IMR-90 (cell line): ENCODE data around the gene FAM151B. TPM values are rescaled to one million over a fixed set of nuclear protein-coding genes. Genes with fewer than 3 reads are reported as not detected.

ENCODE experiments used
- ATAC-seq: fragments of 200-7000 bp; cut with Tn5 transposase; 2 replicates; pipeline ENCODE4 v1.9.1; 2020; ENCODE audit warnings: low read depth, mild to moderate bottlenecking, moderate library complexity
- BruUV-seq: library from RNA; stranded (reverse); fragments of 400-500 nt; replicated peaks from 2 replicates; lab custom pipeline; 2021; lab: Mats Ljungman, UMichigan
- CTCF ChIA-PET: fragments of 300-600 bp; formaldehyde crosslinking; extraction: SDS; loops from one replicate; lab custom pipeline; 2021; ENCODE audit warnings: antibody characterized with exemption; lab: Yijun Ruan, JAX
- POLR2A ChIA-PET: fragments of 300-600 bp; sonication (Branson Sonifier 250); formaldehyde crosslinking; loops from one replicate; lab custom pipeline; 2022; ENCODE audit warnings: antibody characterized with exemption; ENCODE audit not compliant: unreplicated experiment; lab: Charles Lee
- DNase-seq: peaks from one replicate; pipeline ENCODE4 v3.0.0; 2013
- H2AFZ ChIP-seq: replicated peaks from 2 replicates; pipeline ENCODE3; 2013; ENCODE audit warnings: low read length, mild to moderate bottlenecking; ENCODE audit not compliant: poor library complexity
- H2AK5ac ChIP-seq: 2 replicates; pipeline ENCODE4 v1.6.1; 2013; ENCODE audit warnings: low read depth, low read length, inconsistent platforms
- H2AK9ac ChIP-seq: replicated peaks from 2 replicates; pipeline ENCODE3; 2013; ENCODE audit warnings: mild to moderate bottlenecking, low read depth, low read length, moderate library complexity; ENCODE audit not compliant: poor library complexity
- H2BK120ac ChIP-seq: 2 replicates; pipeline ENCODE4 v1.6.1; 2013; ENCODE audit warnings: low read depth, low read length, inconsistent platforms
- H2BK15ac ChIP-seq: 3 replicates; pipeline ENCODE4 v1.6.1; 2013; ENCODE audit warnings: low read depth, low read length, inconsistent platforms
- H2BK20ac ChIP-seq: 2 replicates; pipeline ENCODE4 v1.6.1; 2013; ENCODE audit warnings: low read depth, mild to moderate bottlenecking, inconsistent platforms, low read length, moderate library complexity
- H2BK5ac ChIP-seq: 2 replicates; pipeline ENCODE4 v1.6.1; 2013; ENCODE audit warnings: mild to moderate bottlenecking, low read depth, low read length, inconsistent platforms; ENCODE audit not compliant: poor library complexity, severe bottlenecking
- H3K14ac ChIP-seq: replicated peaks from 2 replicates; pipeline ENCODE4 v1.6.1; 2013; ENCODE audit warnings: low read depth, low read length, inconsistent platforms
- H3K18ac ChIP-seq: 2 replicates; pipeline ENCODE4 v1.6.1; 2013; ENCODE audit warnings: low read depth, low read length, control low read depth
- H3K23ac ChIP-seq: 2 replicates; pipeline ENCODE4 v1.6.1; 2013; ENCODE audit warnings: low read depth, low read length, inconsistent platforms
- H3K27ac ChIP-seq: 2 replicates; pipeline ENCODE4 v1.5.1; 2013; ENCODE audit warnings: mild to moderate bottlenecking, control low read depth, low read length; ENCODE audit not compliant: insufficient read depth
- H3K27me3 ChIP-seq: 2 replicates; pipeline ENCODE4 v1.6.1; 2013; ENCODE audit warnings: low read length; ENCODE audit not compliant: control insufficient read depth, insufficient read depth
- H3K36me3 ChIP-seq: 2 replicates; pipeline ENCODE4 v1.6.1; 2013; ENCODE audit warnings: low read length, mixed read lengths; ENCODE audit not compliant: control insufficient read depth, insufficient read depth
- H3K4ac ChIP-seq: 2 replicates; pipeline ENCODE4 v1.6.1; 2013; ENCODE audit warnings: low read depth, low read length, inconsistent platforms
- H3K4me1 ChIP-seq: 2 replicates; pipeline ENCODE4 v1.6.1; 2013; ENCODE audit warnings: low read length, mixed read lengths; ENCODE audit not compliant: control insufficient read depth, insufficient read depth
- H3K4me2 ChIP-seq: 2 replicates; pipeline ENCODE4 v1.6.1; 2013; ENCODE audit warnings: low read depth, mild to moderate bottlenecking, control low read depth, low read length, moderate library complexity
- H3K4me3 ChIP-seq: 2 replicates; pipeline ENCODE4 v1.5.1; 2013; ENCODE audit warnings: low read depth, mild to moderate bottlenecking, control low read depth, low read length, moderate library complexity; ENCODE audit not compliant: insufficient read depth
- H3K56ac ChIP-seq: 2 replicates; pipeline ENCODE4 v1.6.1; 2013; ENCODE audit warnings: low read length, inconsistent platforms; ENCODE audit not compliant: insufficient read depth; ENCODE audit errors: extremely low read depth
- H3K79me1 ChIP-seq, 2 experiments: 2 replicates each; pipeline ENCODE4 v1.6.1; 2013; ENCODE audit warnings: low read length in 2 of 2, inconsistent platforms in 1 of 2, low read depth in 1 of 2
- H3K9ac ChIP-seq: 2 replicates; pipeline ENCODE4 v1.6.1; 2013; ENCODE audit warnings: low read depth, low read length, control low read depth
- H3K9me1 ChIP-seq: 2 replicates; pipeline ENCODE4 v1.6.1; 2013; ENCODE audit warnings: low read length, inconsistent platforms; ENCODE audit not compliant: insufficient read depth
- H3K9me3 ChIP-seq: 2 replicates; pipeline ENCODE4 v1.6.1; 2013; ENCODE audit warnings: low read length; ENCODE audit not compliant: control insufficient read depth, insufficient read depth
- H4K20me1 ChIP-seq: 2 replicates; pipeline ENCODE4 v1.6.1; 2013; ENCODE audit warnings: low read length, inconsistent platforms; ENCODE audit not compliant: insufficient read depth
- H4K5ac ChIP-seq: 2 replicates; pipeline ENCODE4 v1.6.1; 2013; ENCODE audit warnings: mild to moderate bottlenecking, low read depth, low read length, control low read depth
- H4K8ac ChIP-seq, 2 experiments: 2 replicates each; pipeline ENCODE4 v1.6.1; 2013; ENCODE audit warnings: low read depth in 2 of 2, low read length in 2 of 2, control low read depth in 1 of 2, inconsistent platforms in 1 of 2
- H4K91ac ChIP-seq: 2 replicates; pipeline ENCODE4 v1.6.1; 2013; ENCODE audit warnings: low read depth, low read length, inconsistent platforms; ENCODE audit not compliant: insufficient read depth
- MAFK ChIP-seq: IDR thresholded peaks from 2 replicates; pipeline ENCODE4 v1.6.1; 2012; ENCODE audit warnings: low read depth, low read length, improper control_type of control experiment
- NFE2L2 ChIP-seq: fragments of 150-350 bp; IDR thresholded peaks from 2 replicates; pipeline ENCODE4 v1.6.1; 2016; ENCODE audit warnings: low read depth, mild to moderate bottlenecking, low read length
- WGBS, 2 experiments: methylation state at CpG; one replicate each; pipeline versions ENCODE4 v1.1.5 to v1.1.7; 2013; ENCODE audit warnings: missing lambda C conversion rate in 2 of 2; ENCODE audit not compliant: insufficient read length in 1 of 2; ENCODE audit errors: extremely low coverage in 2 of 2; 5-methylcytosine and 5-hydroxymethylcytosine counted together
- dilution Hi-C: fragments of 300-500 bp; cut with HindIII; formaldehyde crosslinking; loops from one replicate; pipeline ENCODE4 v1.14.3; 2018; ENCODE audit warnings: low sequenced_read_pairs; ENCODE audit not compliant: unreplicated experiment
- in situ Hi-C: fragments of 300-500 bp; cut with MboI; formaldehyde crosslinking; loops from 3 replicates; pipeline ENCODE4 v1.14.3; 2019; ENCODE audit warnings: low sequenced_read_pairs, inconsistent platforms, mixed read lengths
- intact Hi-C: fragments of 100-400 bp; cut with micrococcal nuclease; formaldehyde crosslinking; loops from 2 replicates; pipeline ENCODE4 v1.10.0; 2022
- polyA plus RNA-seq, 3 experiments: library from polyadenylated mRNA; depleted of rRNA; stranded (reverse); fragments of >200 nt; gene quantifications; 2 replicates each; pipeline ENCODE4 v1.2.3, GENCODE V29; 2012; ENCODE audit warnings: low replicate concordance in 1 of 3
- total RNA-seq: library from RNA; depleted of rRNA; stranded (reverse); fragments of >200 nt; gene quantifications from 2 replicates; pipeline ENCODE4 v1.2.3, GENCODE V29; 2012

The FAM151B gene
- total and polyA plus RNA-seq, 2 of the 4 experiments (the other 2 are of a cell fraction): 1.0 to 2.9 TPM

GRCh38 chr5:80541392-80541791 lies 53.5 kb downstream of the FAM151B start:
- Histone ChIP-seq H2BK120ac (no peak overlapping the region), H3K4me2 (no peak overlapping the region), H2BK15ac (no peak overlapping the region), H3K4ac (no peak overlapping the region), H4K91ac (no peak overlapping the region), H4K20me1 (no peaks in the 10 kb centered on the region), H2BK5ac (no peak overlapping the region), H3K9me3 (no peaks in the 10 kb centered on the region), H3K18ac (no peak overlapping the region), H2AFZ (no peak overlapping the region), H3K79me1 (no peaks in the 10 kb centered on the region), H3K9me1 (no peaks in the 10 kb centered on the region), H2AK5ac (no peak overlapping the region), H4K8ac (no peak overlapping the region), H3K9ac (no peak overlapping the region), H3K27me3 (no peaks in the 10 kb centered on the region), H3K4me3 (no peak overlapping the region), H3K14ac (no peak overlapping the region), H3K27ac (no peak overlapping the region), H3K56ac (no peak overlapping the region), H2BK20ac (no peak overlapping the region), H3K23ac (no peak overlapping the region), H3K4me1 (no peaks in the 10 kb centered on the region), H4K5ac (no peak overlapping the region), H3K36me3 (no peaks in the 10 kb centered on the region), H2AK9ac (no peak overlapping the region)
- dilution Hi-C loops: no loop called here
- POLR2A ChIA-PET: no interaction called here
- in situ Hi-C loops: no loop called here
- CTCF ChIA-PET: no interaction called here
- intact Hi-C loops: no loop called here
- DNase-seq (no peak), ATAC-seq (no peak)
- WGBS, 2 experiments: no CpG with 5 or more reads among the region's 3 CpGs
- BruUV-seq: no TSS peak
- TF ChIP-seq MAFK: no peak
- peak; percentile 73 for TF ChIP-seq NFE2L2
